ENCODE results near the gene GORASP2. TPM values are rescaled to one million over a fixed set of nuclear protein-coding genes. Genes with fewer than 3 reads are reported as not detected.

GORASP2 gene
- total RNA-seq, 1 experiment from 2014 or later: 87.9 TPM

DNA sequence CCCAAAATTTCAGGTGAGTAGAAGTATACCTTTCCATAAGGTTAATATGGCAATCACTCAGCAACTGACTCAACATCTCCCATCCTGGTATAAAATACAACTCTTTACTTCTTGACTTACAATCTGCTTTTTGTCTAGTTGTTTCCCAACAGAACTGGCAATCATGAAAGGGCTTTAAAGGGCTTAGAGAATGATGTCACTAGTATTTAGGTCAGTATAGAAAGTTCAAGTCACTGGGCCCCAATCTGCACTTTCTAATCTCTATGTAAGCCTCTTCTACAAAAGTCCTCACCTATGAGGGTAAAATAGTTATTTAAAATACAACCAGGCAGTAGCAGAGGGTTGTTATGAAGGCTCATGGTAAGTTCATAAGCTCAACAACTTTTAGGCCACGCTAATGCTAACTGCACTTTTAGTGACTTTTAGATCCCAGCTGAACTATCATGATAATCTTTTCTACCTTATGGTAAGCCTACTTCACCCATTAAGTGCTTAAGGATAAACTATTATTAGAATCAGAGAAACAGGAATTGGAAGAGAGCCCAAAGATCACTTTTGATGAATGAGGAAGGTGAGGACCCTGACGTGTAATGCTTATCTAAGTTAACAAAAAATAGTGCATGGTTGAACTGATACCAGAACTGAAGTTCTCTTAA, 79.6 kb downstream of the GORASP2 start:
- ChIA-PET RAD21 (ENCODE audit: low non-redundant PET in 1 of 2, low total read pairs in 2 of 2, uncharacterized antibody in 2 of 2, unreplicated experiment in 2 of 2) (no interaction called here), CTCF (no interaction called here), POLR2A (no interaction called here)
- no peaks in the 10 kb centered on the region for H3K9me2 ChIP-seq (ENCODE audit: insufficient read depth)
- peaks cover 6 to 9% of the 10 kb centered on the region in 2 experiments; a peak in 1 of 4 replicates for H3K36me3 ChIP-seq (ENCODE audit: control insufficient read depth in 1 of 2, insufficient read depth in 2 of 2, low read length in 2 of 2)
- no peaks in the 10 kb centered on the region for H3K4me1 ChIP-seq (ENCODE audit: control insufficient read depth in 1 of 2, insufficient read depth in 2 of 2, low read length in 2 of 2)
- no peak overlapping the region for H3K27ac ChIP-seq (ENCODE audit: low read depth, low read length)
- no peaks in the 10 kb centered on the region for H4K20me1 ChIP-seq (ENCODE audit: insufficient read depth)
- no peak for ATAC-seq
- no peak overlapping the region for H2AFZ ChIP-seq (ENCODE audit: low read depth, low read length, poor library complexity, severe bottlenecking)
- intact Hi-C loops (cut with micrococcal nuclease): no loop called here
- H3K4me3 ChIP-seq (replicated peaks in 1 of 2; ENCODE audit: low read depth in 1 of 2, low read length in 2 of 2): no peak overlapping the region
- no peak overlapping the region for H3K9ac ChIP-seq (ENCODE audit: low read length)
- no peak overlapping the region for H3K4me2 ChIP-seq (ENCODE audit: low read length)
- DNase-seq (ENCODE audit: low read depth, low spot score): no peak
- no peak for TF ChIP-seq CTCF (IDR thresholded peaks at IDR 0.05 in 2 of 3, conservative IDR thresholded peaks at IDR 0.05 in 1 of 3; ENCODE audit: borderline replicate concordance in 1 of 3, insufficient read depth in 1 of 3, low read depth in 2 of 3, low read length in 2 of 3)
- no peak for TF ChIP-seq ELF1 (IDR thresholded peaks at IDR 0.05; ENCODE audit: borderline replicate concordance, low read depth)
- TF ChIP-seq RAD21 (IDR thresholded peaks at IDR 0.05; ENCODE audit: low read depth): no peak
- TF ChIP-seq, protein P1, sequence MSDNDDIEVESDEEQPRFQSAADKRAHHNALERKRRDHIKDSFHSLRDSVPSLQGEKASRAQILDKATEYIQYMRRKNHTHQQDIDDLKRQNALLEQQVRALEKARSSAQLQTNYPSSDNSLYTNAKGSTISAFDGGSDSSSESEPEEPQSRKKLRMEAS (IDR thresholded peaks at IDR 0.05): no peak
- TF ChIP-seq, protein P2, sequence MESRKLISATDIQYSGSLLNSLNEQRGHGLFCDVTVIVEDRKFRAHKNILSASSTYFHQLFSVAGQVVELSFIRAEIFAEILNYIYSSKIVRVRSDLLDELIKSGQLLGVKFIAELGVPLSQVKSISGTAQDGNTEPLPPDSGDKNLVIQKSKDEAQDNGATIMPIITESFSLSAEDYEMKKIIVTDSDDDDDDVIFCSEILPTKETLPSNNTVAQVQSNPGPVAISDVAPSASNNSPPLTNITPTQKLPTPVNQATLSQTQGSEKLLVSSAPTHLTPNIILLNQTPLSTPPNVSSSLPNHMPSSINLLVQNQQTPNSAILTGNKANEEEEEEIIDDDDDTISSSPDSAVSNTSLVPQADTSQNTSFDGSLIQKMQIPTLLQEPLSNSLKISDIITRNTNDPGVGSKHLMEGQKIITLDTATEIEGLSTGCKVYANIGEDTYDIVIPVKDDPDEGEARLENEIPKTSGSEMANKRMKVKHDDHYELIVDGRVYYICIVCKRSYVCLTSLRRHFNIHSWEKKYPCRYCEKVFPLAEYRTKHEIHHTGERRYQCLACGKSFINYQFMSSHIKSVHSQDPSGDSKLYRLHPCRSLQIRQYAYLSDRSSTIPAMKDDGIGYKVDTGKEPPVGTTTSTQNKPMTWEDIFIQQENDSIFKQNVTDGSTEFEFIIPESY (IDR thresholded peaks at IDR 0.05; ENCODE audit: extremely low read depth, insufficient replicate concordance, low read length): no peak
- TF ChIP-seq CEBPB (IDR thresholded peaks at IDR 0.05; ENCODE audit: low read depth): no peak
- TF ChIP-seq ZNF274 (IDR thresholded peaks at IDR 0.05; ENCODE audit: low read depth, low read length): no peak
- no peak for TF ChIP-seq TCF7L2 (IDR thresholded peaks at IDR 0.05; ENCODE audit: borderline replicate concordance, extremely low read depth, insufficient read depth, insufficient read length)
- no peak for TF ChIP-seq POLR2A (IDR thresholded peaks at IDR 0.05; ENCODE audit: borderline replicate concordance, extremely low read depth, insufficient read depth, insufficient read length)
- no peak for TF ChIP-seq EGR1 (IDR thresholded peaks at IDR 0.05; ENCODE audit: low read depth)
- TF ChIP-seq SIN3A (IDR thresholded peaks at IDR 0.05; ENCODE audit: low read depth): no peak
- TF ChIP-seq EZH2 (IDR thresholded peaks at IDR 0.05): no peak
- H3K9me3 ChIP-seq (ENCODE audit: control insufficient read depth in 1 of 2, insufficient read depth in 1 of 2, low read depth in 1 of 2, low read length in 2 of 2): no peaks in the 10 kb centered on the region
- no TSS peak for BruUV-seq (replicated peaks)
- H3K27me3 ChIP-seq (ENCODE audit: insufficient read depth, low read length): no peaks in the 10 kb centered on the region
- H3K79me2 ChIP-seq (ENCODE audit: insufficient read depth, low read length): no peaks in the 10 kb centered on the region
